HEK293T (cell line): ENCODE data around the gene INHBE.

Experiments
- CTCF ChIA-PET: fragments of 350-600 bp; formaldehyde crosslinking; extraction: SDS; loops from one replicate; lab custom pipeline; 2021; ENCODE audit warnings: antibody characterized with exemption, inconsistent platforms; lab: Yijun Ruan, JAX
- POLR2A ChIA-PET: fragments of 350-600 bp; formaldehyde crosslinking; extraction: SDS; loops from one replicate; lab custom pipeline; 2020; ENCODE audit warnings: antibody characterized with exemption, inconsistent platforms; lab: Yijun Ruan, JAX
- DNase-seq: peaks from one replicate; pipeline ENCODE4 v3.0.0; 2012; ENCODE audit warnings: mixed read lengths; ENCODE audit errors: extremely low spot score
- ARNT ChIP-seq: fragments of 450-650 bp; IDR thresholded peaks from 2 replicates; pipeline ENCODE4 v1.6.1; 2017; ENCODE audit warnings: mild to moderate bottlenecking
- BHLHE40 ChIP-seq: fragments of 450-650 bp; IDR thresholded peaks from 2 replicates; pipeline ENCODE4 v1.6.1; 2016; ENCODE audit warnings: mild to moderate bottlenecking, moderate library complexity, borderline replicate concordance
- CTBP1 ChIP-seq: fragments of 450-650 bp; IDR thresholded peaks from 2 replicates; pipeline ENCODE4 v1.6.1; 2016; ENCODE audit warnings: borderline replicate concordance
- ELF4 ChIP-seq: fragments of 450-650 bp; IDR thresholded peaks from 2 replicates; pipeline ENCODE4 v1.6.1; 2017; ENCODE audit warnings: antibody characterized with exemption
- FOXA1 ChIP-seq: fragments of 450-650 bp; IDR thresholded peaks from 2 replicates; pipeline ENCODE4 v1.6.1; 2016; ENCODE audit warnings: mild to moderate bottlenecking
- FOXK2 ChIP-seq: fragments of 450-650 bp; IDR thresholded peaks from 2 replicates; pipeline ENCODE4 v1.6.1; 2016; ENCODE audit warnings: mild to moderate bottlenecking
- FOXM1 ChIP-seq: fragments of 450-650 bp; IDR thresholded peaks from 2 replicates; pipeline ENCODE4 v1.6.1; 2017; ENCODE audit warnings: mild to moderate bottlenecking, borderline replicate concordance
- HDGF ChIP-seq: fragments of 450-650 bp; IDR thresholded peaks from 2 replicates; pipeline ENCODE4 v1.6.1; 2017; ENCODE audit warnings: antibody characterized with exemption, borderline replicate concordance
- L3MBTL2 ChIP-seq: fragments of 450-650 bp; conservative IDR thresholded peaks from 2 replicates; pipeline ENCODE4 v1.6.1; 2016; ENCODE audit warnings: mild to moderate bottlenecking
- LEF1 ChIP-seq: fragments of 450-650 bp; IDR thresholded peaks from 2 replicates; pipeline ENCODE4 v1.6.1; 2017; ENCODE audit warnings: mild to moderate bottlenecking, borderline replicate concordance
- NFRKB ChIP-seq: fragments of 450-650 bp; IDR thresholded peaks from 2 replicates; pipeline ENCODE4 v1.6.1; 2016; ENCODE audit warnings: mild to moderate bottlenecking, moderate library complexity
- PKNOX1 ChIP-seq: fragments of 450-650 bp; IDR thresholded peaks from 2 replicates; pipeline ENCODE4 v1.6.1; 2016
- SP1 ChIP-seq: fragments of 450-650 bp; IDR thresholded peaks from 2 replicates; pipeline ENCODE4 v1.6.1; 2017
- SUZ12 ChIP-seq: fragments of 450-650 bp; IDR thresholded peaks from 2 replicates; pipeline ENCODE4 v1.6.1; 2016; ENCODE audit warnings: mild to moderate bottlenecking
- TARDBP ChIP-seq: fragments of 450-650 bp; IDR thresholded peaks from 2 replicates; pipeline ENCODE4 v1.6.1; 2016
- ZNF384 ChIP-seq: fragments of 450-650 bp; IDR thresholded peaks from 2 replicates; pipeline ENCODE4 v1.6.1; 2016

The INHBE gene

GRCh38 chr12:57464569-57464968 lies 9.5 kb downstream of the INHBE start:
- no peak for DNase-seq
- TF ChIP-seq LEF1: no peak
- ChIA-PET POLR2A (interaction anchor here (2.3 kb wide), 1 partner anchor 9 kb away, joined by 11 read pairs; the partner anchor contains the start of gene INHBE), CTCF (no interaction called here)

GRCh38 chr12:57465030-57465746 lies 10.1 kb downstream of the INHBE start:
- POLR2A ChIA-PET: interaction anchor here (2.3 kb wide), 1 partner anchor 10 kb away, joined by 11 read pairs; the partner anchor contains the start of gene INHBE
- CTCF ChIA-PET: no interaction called here
- DNase-seq: no peak
- TF ChIP-seq FOXM1 (no peak), PKNOX1 (no peak), ELF4 (no peak), ZNF384 (no peak), BHLHE40 (no peak), TARDBP (no peak), SUZ12 (no peak), L3MBTL2 (no peak), CTBP1 (no peak), LEF1 (no peak)

GRCh38 chr12:57465747-57466505 lies 10.8 kb downstream of the INHBE start:
- no peak for DNase-seq
- TF ChIP-seq BHLHE40 (no peak), CTBP1 (no peak), NFRKB (no peak), FOXA1 (no peak), ELF4 (no peak), HDGF (no peak), FOXK2 (no peak), SP1 (no peak), ARNT (no peak), ZNF384 (no peak), SUZ12 (no peak), PKNOX1 (no peak), TARDBP (no peak), LEF1 (no peak), FOXM1 (no peak)
- CTCF ChIA-PET: no interaction called here
- POLR2A ChIA-PET: interaction anchor here (0.7 to 2.3 kb wide), 2 partner anchors 11 to 236 kb away, joined by 3 to 11 read pairs; partner anchors contain the start of genes INHBE and SHMT2

GRCh38 chr12:57467212-57467874 lies 12.2 kb downstream of the INHBE start:
- TF ChIP-seq FOXM1: no peak
- no peak for TF ChIP-seq FOXK2
- TF ChIP-seq ZNF384: no peak
- no peak for TF ChIP-seq FOXA1
- TF ChIP-seq HDGF: no peak
- TF ChIP-seq CTBP1: no peak
- no peak for TF ChIP-seq ELF4
- no peak for TF ChIP-seq LEF1
- TF ChIP-seq BHLHE40: no peak
- no peak for TF ChIP-seq SP1
- DNase-seq: no peak
- POLR2A ChIA-PET: no interaction called here
- CTCF ChIA-PET: no interaction called here

GRCh38 chr12:57467915-57468314 lies 12.8 kb downstream of the INHBE start:
- TF ChIP-seq LEF1 (no peak), FOXK2 (no peak), ELF4 (no peak), ARNT (no peak), FOXA1 (no peak), HDGF (no peak), TARDBP (no peak), SUZ12 (no peak), ZNF384 (no peak), PKNOX1 (no peak), FOXM1 (no peak), BHLHE40 (no peak), SP1 (no peak), NFRKB (no peak), CTBP1 (no peak), L3MBTL2 (no peak)
- no peak for DNase-seq
- CTCF ChIA-PET: interaction anchor here (1.6 to 1.7 kb wide), 2 partner anchors 9 to 12 kb away, joined by 3 to 10 read pairs; partner anchors contain the start of genes GLI1 and INHBE
- POLR2A ChIA-PET: no interaction called here
